ENCODE data around the gene FAM81A.

Gene FAM81A

GRCh38 chr15:59401824-59402569 lies 36.0 kb upstream of the FAM81A start:
- no peak overlapping the region for H2BK5ac ChIP-seq (ENCODE audit: low read length)
- no peak overlapping the region for H3K56ac ChIP-seq (ENCODE audit: low read length)
- H3K27me3 ChIP-seq (ENCODE audit: insufficient read depth, low read length, poor library complexity): no peaks in the 10 kb centered on the region
- no peak overlapping the region for H4K5ac ChIP-seq (ENCODE audit: low read length)
- no peak overlapping the region for H3K27ac ChIP-seq (ENCODE audit: low read depth, low read length)
- no peak overlapping the region for H3K23ac ChIP-seq (ENCODE audit: low read length)
- H3K18ac ChIP-seq (ENCODE audit: low read length): no peak overlapping the region
- H2BK15ac ChIP-seq (replicated peaks; ENCODE audit: low read depth): no peak overlapping the region
- no peaks in the 10 kb centered on the region for H3K36me3 ChIP-seq (ENCODE audit: control insufficient read depth, insufficient read depth, low read length)
- no peak for DNase-seq
- no peak overlapping the region for H4K8ac ChIP-seq (ENCODE audit: low read depth, low read length)
- no peak overlapping the region for H3K4me3 ChIP-seq (ENCODE audit: low read length)
- no peaks in the 10 kb centered on the region for H3K79me2 ChIP-seq (ENCODE audit: control insufficient read depth, insufficient read depth, low read length)
- no peaks in the 10 kb centered on the region for H3K79me1 ChIP-seq (ENCODE audit: low read length)
- no peaks in the 10 kb centered on the region for H3K4me1 ChIP-seq (ENCODE audit: control insufficient read depth, low read depth, low read length)
- no CpG with 5 or more reads among the region's 15 CpGs for WGBS (ENCODE audit: extremely low coverage, insufficient coverage, low lambda C conversion rate)
- H3K4me2 ChIP-seq (ENCODE audit: low read length): no peak overlapping the region
- no peak overlapping the region for H2BK120ac ChIP-seq (ENCODE audit: low read depth, low read length)
- no peak overlapping the region for H3K9ac ChIP-seq (ENCODE audit: low read length)
- no peak overlapping the region for H3K4ac ChIP-seq (ENCODE audit: low read depth, low read length)
- H2AK5ac ChIP-seq (ENCODE audit: low read length): no peak overlapping the region

GRCh38 chr15:59405079-59405478 lies 32.9 kb upstream of the FAM81A start:
- no peaks in the 10 kb centered on the region for H3K79me1 ChIP-seq (ENCODE audit: low read length)
- H3K9ac ChIP-seq (ENCODE audit: low read length): no peak overlapping the region
- DNase-seq: no peak
- no peak overlapping the region for H2BK120ac ChIP-seq (ENCODE audit: low read depth, low read length)
- no peak overlapping the region for H3K23ac ChIP-seq (ENCODE audit: low read length)
- no peak overlapping the region for H3K4me3 ChIP-seq (ENCODE audit: low read length)
- WGBS (ENCODE audit: extremely low coverage, insufficient coverage, low lambda C conversion rate): no CpG with 5 or more reads among the region's 7 CpGs
- no peak overlapping the region for H2BK15ac ChIP-seq (replicated peaks; ENCODE audit: low read depth)
- no peaks in the 10 kb centered on the region for H3K27me3 ChIP-seq (ENCODE audit: insufficient read depth, low read length, poor library complexity)
- no peaks in the 10 kb centered on the region for H3K4me1 ChIP-seq (ENCODE audit: control insufficient read depth, low read depth, low read length)
- H4K8ac ChIP-seq (ENCODE audit: low read depth, low read length): no peak overlapping the region
- no peaks in the 10 kb centered on the region for H3K36me3 ChIP-seq (ENCODE audit: control insufficient read depth, insufficient read depth, low read length)
- H2AK5ac ChIP-seq (ENCODE audit: low read length): no peak overlapping the region
- H3K79me2 ChIP-seq (ENCODE audit: control insufficient read depth, insufficient read depth, low read length): no peaks in the 10 kb centered on the region
- no peak overlapping the region for H3K18ac ChIP-seq (ENCODE audit: low read length)
- no peak overlapping the region for H2BK5ac ChIP-seq (ENCODE audit: low read length)
- no peak overlapping the region for H3K56ac ChIP-seq (ENCODE audit: low read length)
- no peak overlapping the region for H3K4me2 ChIP-seq (ENCODE audit: low read length)
- H3K27ac ChIP-seq (ENCODE audit: low read depth, low read length): no peak overlapping the region
- no peak overlapping the region for H3K4ac ChIP-seq (ENCODE audit: low read depth, low read length)
- no peak overlapping the region for H4K5ac ChIP-seq (ENCODE audit: low read length)

- H3K79me1 ChIP-seq (ENCODE audit: low read length): no peaks in the 10 kb centered on the region
- no peak overlapping the region for H4K8ac ChIP-seq (ENCODE audit: low read depth, low read length)
- no peak overlapping the region for H3K4ac ChIP-seq (ENCODE audit: low read depth, low read length)
- H3K4me3 ChIP-seq (ENCODE audit: low read length): no peak overlapping the region
- no peaks in the 10 kb centered on the region for H3K27me3 ChIP-seq (ENCODE audit: insufficient read depth, low read length, poor library complexity)
- H3K9ac ChIP-seq (ENCODE audit: low read length): no peak overlapping the region
- no peak overlapping the region for H4K5ac ChIP-seq (ENCODE audit: low read length)
- H3K36me3 ChIP-seq (ENCODE audit: control insufficient read depth, insufficient read depth, low read length): no peaks in the 10 kb centered on the region
- no peak overlapping the region for H3K23ac ChIP-seq (ENCODE audit: low read length)
- WGBS (ENCODE audit: extremely low coverage, insufficient coverage, low lambda C conversion rate): no CpG with 5 or more reads among the region's 3 CpGs
- H3K79me2 ChIP-seq (ENCODE audit: control insufficient read depth, insufficient read depth, low read length): no peaks in the 10 kb centered on the region
- no peak overlapping the region for H2BK5ac ChIP-seq (ENCODE audit: low read length)
- no peak overlapping the region for H2AK5ac ChIP-seq (ENCODE audit: low read length)
- H3K4me1 ChIP-seq (ENCODE audit: control insufficient read depth, low read depth, low read length): no peaks in the 10 kb centered on the region
- H3K56ac ChIP-seq (ENCODE audit: low read length): no peak overlapping the region
- no peak for DNase-seq
- no peak overlapping the region for H3K4me2 ChIP-seq (ENCODE audit: low read length)
- no peak overlapping the region for H2BK15ac ChIP-seq (replicated peaks; ENCODE audit: low read depth)
- no peak overlapping the region for H2BK120ac ChIP-seq (ENCODE audit: low read depth, low read length)
- no peak overlapping the region for H3K18ac ChIP-seq (ENCODE audit: low read length)
- H3K27ac ChIP-seq (ENCODE audit: low read depth, low read length): no peak overlapping the region
These were observed 31.5 kb upstream of the FAM81A start for GRCh38 chr15:59406446-59406845.

GRCh38 chr15:59407946-59408345 lies 30.0 kb upstream of the FAM81A start:
- Histone ChIP-seq H3K9ac (ENCODE audit: low read length) (no peak overlapping the region), H3K79me2 (ENCODE audit: control insufficient read depth, insufficient read depth, low read length) (no peaks in the 10 kb centered on the region), H3K36me3 (ENCODE audit: control insufficient read depth, insufficient read depth, low read length) (no peaks in the 10 kb centered on the region), H4K8ac (ENCODE audit: low read depth, low read length) (no peak overlapping the region), H3K27ac (ENCODE audit: low read depth, low read length) (no peak overlapping the region), H3K27me3 (ENCODE audit: insufficient read depth, low read length, poor library complexity) (no peaks in the 10 kb centered on the region), H3K79me1 (ENCODE audit: low read length) (no peaks in the 10 kb centered on the region), H3K4me3 (ENCODE audit: low read length) (no peak overlapping the region), H3K23ac (ENCODE audit: low read length) (no peak overlapping the region), H3K18ac (ENCODE audit: low read length) (no peak overlapping the region), H3K4me2 (ENCODE audit: low read length) (no peak overlapping the region), H4K5ac (ENCODE audit: low read length) (no peak overlapping the region), H2BK15ac (replicated peaks; ENCODE audit: low read depth) (no peak overlapping the region), H2AK5ac (ENCODE audit: low read length) (no peak overlapping the region), H2BK5ac (ENCODE audit: low read length) (no peak overlapping the region), H2BK120ac (ENCODE audit: low read depth, low read length) (no peak overlapping the region), H3K56ac (ENCODE audit: low read length) (no peak overlapping the region), H3K4me1 (ENCODE audit: control insufficient read depth, low read depth, low read length) (no peaks in the 10 kb centered on the region), H3K4ac (ENCODE audit: low read depth, low read length) (no peak overlapping the region)
- no CpG with 5 or more reads among the region's 5 CpGs for WGBS (ENCODE audit: extremely low coverage, insufficient coverage, low lambda C conversion rate)
- DNase-seq: no peak

- Histone ChIP-seq H3K9ac (ENCODE audit: low read length) (no peak overlapping the region), H4K8ac (ENCODE audit: low read depth, low read length) (no peak overlapping the region), H2AK5ac (ENCODE audit: low read length) (no peak overlapping the region), H2BK15ac (replicated peaks; ENCODE audit: low read depth) (no peak overlapping the region), H3K4ac (ENCODE audit: low read depth, low read length) (no peak overlapping the region), H3K27me3 (ENCODE audit: insufficient read depth, low read length, poor library complexity) (no peaks in the 10 kb centered on the region), H3K4me3 (ENCODE audit: low read length) (no peak overlapping the region), H3K4me2 (ENCODE audit: low read length) (no peak overlapping the region), H3K27ac (ENCODE audit: low read depth, low read length) (no peak overlapping the region), H3K79me2 (ENCODE audit: control insufficient read depth, insufficient read depth, low read length) (no peaks in the 10 kb centered on the region), H3K18ac (ENCODE audit: low read length) (no peak overlapping the region), H3K4me1 (ENCODE audit: control insufficient read depth, low read depth, low read length) (no peaks in the 10 kb centered on the region), H3K79me1 (ENCODE audit: low read length) (no peaks in the 10 kb centered on the region), H3K23ac (ENCODE audit: low read length) (no peak overlapping the region), H2BK120ac (ENCODE audit: low read depth, low read length) (no peak overlapping the region), H4K5ac (ENCODE audit: low read length) (no peak overlapping the region), H3K36me3 (ENCODE audit: control insufficient read depth, insufficient read depth, low read length) (no peaks in the 10 kb centered on the region), H3K56ac (ENCODE audit: low read length) (no peak overlapping the region), H2BK5ac (ENCODE audit: low read length) (no peak overlapping the region)
- DNase-seq: no peak
- WGBS (ENCODE audit: extremely low coverage, insufficient coverage, low lambda C conversion rate): no CpG with 5 or more reads among the region's 2 CpGs
These were observed 27.5 kb upstream of the FAM81A start for GRCh38 chr15:59410391-59410896.

- Histone ChIP-seq H2BK120ac (ENCODE audit: low read depth, low read length) (no peak overlapping the region), H3K4me1 (ENCODE audit: control insufficient read depth, low read depth, low read length) (no peaks in the 10 kb centered on the region), H3K36me3 (ENCODE audit: control insufficient read depth, insufficient read depth, low read length) (no peaks in the 10 kb centered on the region), H3K9ac (ENCODE audit: low read length) (no peak overlapping the region), H4K8ac (ENCODE audit: low read depth, low read length) (no peak overlapping the region), H2BK15ac (replicated peaks; ENCODE audit: low read depth) (no peak overlapping the region), H3K27ac (ENCODE audit: low read depth, low read length) (no peak overlapping the region), H3K4me3 (ENCODE audit: low read length) (no peak overlapping the region), H3K23ac (ENCODE audit: low read length) (no peak overlapping the region), H4K5ac (ENCODE audit: low read length) (no peak overlapping the region), H3K4ac (ENCODE audit: low read depth, low read length) (no peak overlapping the region), H3K79me2 (ENCODE audit: control insufficient read depth, insufficient read depth, low read length) (no peaks in the 10 kb centered on the region), H3K79me1 (ENCODE audit: low read length) (no peaks in the 10 kb centered on the region), H2AK5ac (ENCODE audit: low read length) (no peak overlapping the region), H3K56ac (ENCODE audit: low read length) (no peak overlapping the region), H3K4me2 (ENCODE audit: low read length) (no peak overlapping the region), H3K18ac (ENCODE audit: low read length) (no peak overlapping the region), H2BK5ac (ENCODE audit: low read length) (no peak overlapping the region), H3K27me3 (ENCODE audit: insufficient read depth, low read length, poor library complexity) (no peaks in the 10 kb centered on the region)
- no peak for DNase-seq
- no CpG with 5 or more reads among the region's 2 CpGs for WGBS (ENCODE audit: extremely low coverage, insufficient coverage, low lambda C conversion rate)
These were observed 24.4 kb upstream of the FAM81A start for GRCh38 chr15:59413577-59413976.
